Dermis blood vessel endothelial cell (primary cell): ENCODE measurements around the gene ZNF232. TPM values are rescaled to one million over a fixed set of nuclear protein-coding genes. Genes with fewer than 3 reads are reported as not detected.
"Not testable (repeated sequence)": the region's sequence is repeated elsewhere in the genome, so short reads cannot be mapped to it uniquely, and the experiment has no call there.

Experiments used
- DNase-seq: peaks from one replicate; pipeline ENCODE4 v3.0.0; 2010
- total RNA-seq: library from RNA; depleted of rRNA; stranded (reverse); fragments of >200 nt; gene quantifications from 2 replicates; pipeline ENCODE4 v1.2.3, GENCODE V29; 2014

ZNF232 gene
- total RNA-seq, 1 donor from 2014 or later = 6.3 TPM

DNA sequence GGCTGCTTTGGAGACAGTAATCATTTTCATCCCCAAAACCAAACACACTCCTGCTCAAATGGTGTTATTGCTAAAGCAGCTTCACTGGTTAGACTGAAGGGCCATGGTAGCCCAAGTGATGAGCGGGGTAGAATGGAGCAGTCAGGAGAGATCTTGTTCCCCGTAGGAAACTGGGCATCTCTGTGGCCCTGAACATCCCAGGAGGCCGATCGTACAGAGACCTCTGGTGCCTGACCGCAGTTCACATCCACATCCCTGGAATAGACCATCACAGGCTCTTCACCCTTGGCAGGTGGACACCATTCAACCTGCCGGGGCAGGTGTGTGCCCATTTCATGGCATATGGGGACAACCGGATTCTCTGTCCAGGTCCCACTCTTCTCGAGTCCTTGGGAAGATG, 18.1 kb upstream of the ZNF232 start:
- DNase-seq = not testable (repeated sequence)

DNA sequence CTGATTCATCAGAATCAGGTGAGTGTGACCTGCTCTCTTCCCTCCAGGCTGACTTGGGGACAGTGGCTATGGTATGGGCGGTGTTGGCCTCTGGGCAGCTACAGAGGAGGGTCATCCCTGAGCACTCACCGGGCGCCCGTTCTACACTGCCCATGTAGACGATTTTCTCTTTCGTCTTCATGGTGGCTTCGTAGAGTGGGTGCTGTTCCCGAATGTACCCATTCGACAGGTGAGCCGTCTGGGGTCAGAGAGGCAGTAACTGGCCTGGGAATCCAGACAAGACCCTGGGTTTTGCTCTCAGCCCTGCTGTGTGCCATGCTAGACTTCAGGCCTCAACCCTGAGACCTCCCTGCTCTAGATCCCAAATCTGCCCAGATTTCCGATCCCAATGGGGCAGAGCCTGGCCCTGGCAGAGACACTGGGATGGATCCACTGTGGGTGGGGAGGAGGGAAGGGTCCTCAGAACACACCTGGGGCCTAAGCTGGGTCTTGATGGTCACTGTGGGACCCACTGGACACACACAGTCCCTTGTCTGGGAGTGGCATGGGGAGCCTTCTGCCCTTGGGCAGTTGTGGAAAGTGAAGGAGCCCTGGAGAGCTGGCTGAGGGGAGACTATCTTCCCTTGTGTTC, 17.3 kb upstream of the ZNF232 start:
- DNase-seq = no peak

DNA sequence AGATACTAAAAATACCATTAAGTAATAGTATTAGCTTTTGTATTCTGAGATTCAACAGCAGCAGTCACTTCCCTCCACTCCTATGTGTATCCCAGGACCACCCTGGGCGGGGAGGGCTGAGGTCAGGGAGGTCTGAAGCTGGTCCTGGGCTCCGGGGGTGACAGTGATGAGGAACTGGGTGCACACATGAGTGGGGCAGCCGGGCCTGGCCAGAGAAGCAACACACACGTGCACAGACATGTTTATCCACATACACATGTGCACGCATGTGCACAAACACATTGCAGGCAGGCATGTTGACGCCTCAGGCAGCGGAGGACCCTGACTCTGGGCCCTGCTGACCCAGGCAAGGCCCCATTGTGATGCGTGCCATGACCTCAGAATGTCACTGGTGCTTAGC, 16.7 kb upstream of the ZNF232 start:
- not testable (repeated sequence) for DNase-seq

DNA sequence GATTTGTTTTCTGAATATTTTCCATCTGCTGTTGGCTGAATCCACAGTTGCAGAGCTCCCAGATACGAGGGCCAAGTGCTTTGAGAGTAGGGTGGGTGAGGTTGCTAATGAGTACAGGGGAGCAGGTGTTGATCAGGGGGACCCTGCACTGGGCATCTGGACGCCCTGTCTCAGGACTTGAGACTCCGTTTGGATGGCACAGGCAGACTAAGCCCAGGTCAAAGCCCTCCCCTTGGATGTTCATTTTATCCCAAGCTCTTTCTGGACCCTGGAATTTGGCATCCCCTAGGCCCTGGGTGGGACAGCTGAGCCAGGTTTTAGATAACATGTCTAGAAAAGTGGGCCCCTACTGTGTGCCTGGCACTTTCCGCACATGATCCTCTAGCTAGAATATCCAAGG, 16.2 kb upstream of the ZNF232 start:
- no peak for DNase-seq

DNA sequence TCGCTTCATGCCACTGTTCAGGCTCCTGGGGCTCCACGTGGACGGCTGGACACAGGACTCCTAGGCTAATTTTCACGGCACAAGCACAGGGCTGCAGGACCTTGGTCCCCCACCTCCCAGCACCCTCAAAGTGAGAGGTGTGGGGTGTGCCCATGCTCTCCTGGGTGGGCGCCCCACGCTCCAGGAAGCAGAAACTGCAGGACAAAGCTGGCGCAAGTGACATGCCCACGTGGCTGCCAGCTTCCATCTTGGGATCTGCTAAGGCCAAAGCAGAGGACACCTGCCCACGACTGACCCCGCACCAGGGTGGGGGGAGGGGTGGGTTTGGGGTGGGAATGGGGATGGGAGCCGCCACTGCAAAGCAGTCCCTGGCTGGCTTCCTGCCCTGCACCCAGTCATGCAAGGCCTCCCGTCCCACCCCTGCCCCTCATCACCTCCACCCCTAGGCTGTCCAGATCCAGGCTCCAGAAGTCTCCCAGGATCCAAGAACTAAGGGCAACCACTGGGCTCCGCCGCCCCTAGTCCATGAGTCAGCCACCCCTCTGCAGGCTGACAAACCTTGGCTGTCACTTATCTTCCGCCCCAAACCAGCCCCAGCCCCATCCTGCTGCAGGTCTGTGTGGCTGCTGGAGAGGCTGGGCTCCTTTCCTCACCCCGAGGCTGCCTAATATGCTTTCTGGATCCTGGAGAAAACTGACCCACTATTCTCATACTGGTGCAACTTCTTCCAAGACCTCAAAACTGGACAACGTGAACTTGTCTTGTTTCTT, 15.2 kb upstream of the ZNF232 start:
- DNase-seq = no peak

DNA sequence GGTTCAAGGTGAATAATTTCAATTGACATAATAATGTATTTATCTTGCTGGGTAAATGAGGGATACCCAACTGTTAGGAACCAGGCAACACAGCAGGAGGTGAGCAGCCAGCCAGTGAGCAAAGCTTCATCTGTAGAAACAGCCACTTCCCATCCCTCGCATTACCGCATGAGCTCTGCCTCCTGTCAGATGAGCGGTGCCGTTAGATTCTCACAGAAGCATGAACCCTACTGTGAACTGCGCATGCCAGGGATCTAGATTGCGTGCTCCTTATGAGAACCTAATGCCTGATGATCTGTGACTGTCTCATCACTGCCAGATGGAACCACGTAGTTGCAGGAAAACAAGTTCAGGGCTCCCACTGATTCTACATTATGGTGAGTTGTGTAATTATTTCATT, 13.2 kb upstream of the ZNF232 start:
- not testable (repeated sequence) for DNase-seq

DNA sequence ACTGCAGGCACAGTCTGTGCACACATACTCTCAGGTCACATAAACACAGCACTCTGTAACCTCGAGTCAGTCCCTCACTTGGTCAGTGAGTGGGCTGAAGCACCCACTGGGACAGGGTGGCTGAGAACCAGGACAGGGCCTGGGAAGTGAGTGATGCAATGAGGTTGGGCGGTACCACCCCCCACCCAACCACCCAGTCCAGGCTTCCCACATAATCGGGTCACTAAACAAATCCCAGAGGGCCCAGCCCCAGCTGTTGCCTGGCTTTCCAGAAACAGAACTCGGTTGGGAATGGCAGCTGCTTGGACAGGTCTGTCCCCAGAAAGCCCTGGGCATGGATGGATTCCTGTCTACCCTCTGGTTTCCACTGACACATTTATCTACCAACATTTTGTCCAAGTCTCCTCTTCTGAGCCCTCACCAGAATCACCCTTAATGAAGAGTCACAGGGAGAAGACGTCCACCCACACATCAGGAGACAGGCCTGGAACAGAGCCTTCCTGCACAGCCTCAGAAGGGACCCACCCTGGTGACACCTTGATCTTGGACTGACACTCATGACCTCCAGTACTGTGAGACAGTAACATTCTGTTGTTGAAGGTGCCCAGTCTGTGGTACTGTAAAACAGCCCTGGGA, 12.6 kb upstream of the ZNF232 start:
- DNase-seq = not testable (repeated sequence)

DNA sequence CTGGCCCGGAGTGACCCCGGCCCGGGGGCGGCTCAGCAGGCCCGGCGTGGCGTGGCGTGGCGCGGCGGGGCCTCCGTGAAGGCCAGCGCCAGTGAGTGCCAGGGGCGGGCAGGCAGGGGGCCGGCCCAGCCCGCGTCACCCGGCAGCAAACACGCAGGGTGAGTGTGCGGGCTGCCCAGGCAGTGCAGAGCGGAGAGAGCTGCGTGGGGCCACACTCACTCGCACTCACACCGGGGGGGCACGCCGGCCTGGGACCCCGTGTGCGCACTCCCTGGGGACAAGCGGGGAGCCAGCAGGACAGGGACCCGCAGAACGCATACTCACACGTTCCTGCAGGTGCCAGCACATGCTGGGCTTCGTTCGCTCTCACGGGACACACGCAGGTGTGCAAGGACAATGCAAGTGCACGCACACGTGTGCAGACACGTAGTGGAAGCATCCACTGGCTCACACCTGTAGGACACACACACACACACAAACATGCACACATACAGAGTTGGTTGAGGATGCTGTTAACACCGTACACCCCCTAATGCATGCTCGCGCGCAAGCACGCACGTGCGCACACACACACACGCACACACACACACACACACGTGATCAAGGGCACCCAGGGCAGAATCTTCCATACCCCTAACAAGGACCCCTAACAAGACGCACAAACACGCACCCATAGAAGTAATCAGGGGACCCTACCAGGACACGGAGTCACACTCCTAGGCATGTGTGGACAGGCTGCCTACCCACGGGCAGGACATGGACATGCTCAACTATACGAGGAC, 11.9 kb upstream of the ZNF232 start:
- no peak for DNase-seq

DNA sequence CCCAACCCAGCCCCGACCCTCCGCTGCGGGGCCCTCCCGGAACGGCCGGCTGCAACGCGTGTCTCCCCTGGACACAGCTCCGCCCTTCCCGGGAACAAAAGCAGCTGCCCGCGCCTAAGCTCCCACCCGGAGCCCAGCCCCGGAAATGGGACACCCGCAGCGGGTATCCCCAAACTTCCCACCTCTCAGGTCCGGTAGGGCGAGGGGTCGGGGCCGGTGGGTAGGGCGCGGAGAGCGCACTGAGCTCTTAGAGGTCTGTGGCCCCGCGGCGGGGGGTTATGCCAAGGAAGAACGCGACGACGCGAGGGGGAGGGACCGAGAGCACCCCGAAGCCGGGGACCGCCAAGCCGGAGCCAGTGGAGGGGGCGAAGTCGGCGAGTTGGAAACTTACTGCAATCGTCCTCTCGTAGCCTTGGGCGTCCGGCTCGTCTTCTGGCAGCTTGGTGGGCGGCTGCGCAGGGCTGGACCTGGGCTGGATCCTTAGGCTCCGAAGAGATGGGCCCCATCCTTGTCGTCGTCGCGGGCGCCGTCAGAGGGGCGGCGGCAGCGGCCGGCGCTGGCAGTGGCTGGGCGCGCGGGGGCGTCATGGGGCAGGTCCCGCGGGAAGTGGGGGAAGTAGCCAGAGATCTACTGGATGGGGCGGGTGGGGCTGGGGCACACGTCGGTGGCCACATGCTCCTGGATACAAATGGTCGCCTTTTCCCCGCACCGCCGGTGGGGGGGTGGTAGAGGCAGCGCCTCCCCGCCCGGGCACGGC, 11.1 kb upstream of the ZNF232 start:
- no peak for DNase-seq

DNA sequence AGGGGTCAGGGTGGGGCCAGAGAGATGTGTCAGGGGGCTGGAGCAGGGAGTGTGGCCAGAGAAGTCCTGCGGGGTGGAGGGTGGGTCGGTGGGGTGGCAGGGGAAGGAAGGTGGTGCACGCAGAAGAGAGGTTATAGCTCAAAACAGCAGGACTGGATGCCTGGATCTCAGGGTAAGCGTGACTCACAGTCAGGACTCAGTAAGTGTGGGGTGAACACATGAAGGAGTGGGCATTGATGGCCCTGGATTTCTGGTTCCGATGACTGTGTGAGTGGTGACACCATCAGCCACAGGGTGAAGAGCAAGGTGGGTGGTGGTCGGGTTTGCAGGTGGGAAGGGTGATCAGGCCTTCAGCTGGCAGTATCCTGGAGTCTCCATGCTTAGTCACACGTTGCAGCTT, 10.4 kb upstream of the ZNF232 start:
- DNase-seq = not testable (repeated sequence)

DNA sequence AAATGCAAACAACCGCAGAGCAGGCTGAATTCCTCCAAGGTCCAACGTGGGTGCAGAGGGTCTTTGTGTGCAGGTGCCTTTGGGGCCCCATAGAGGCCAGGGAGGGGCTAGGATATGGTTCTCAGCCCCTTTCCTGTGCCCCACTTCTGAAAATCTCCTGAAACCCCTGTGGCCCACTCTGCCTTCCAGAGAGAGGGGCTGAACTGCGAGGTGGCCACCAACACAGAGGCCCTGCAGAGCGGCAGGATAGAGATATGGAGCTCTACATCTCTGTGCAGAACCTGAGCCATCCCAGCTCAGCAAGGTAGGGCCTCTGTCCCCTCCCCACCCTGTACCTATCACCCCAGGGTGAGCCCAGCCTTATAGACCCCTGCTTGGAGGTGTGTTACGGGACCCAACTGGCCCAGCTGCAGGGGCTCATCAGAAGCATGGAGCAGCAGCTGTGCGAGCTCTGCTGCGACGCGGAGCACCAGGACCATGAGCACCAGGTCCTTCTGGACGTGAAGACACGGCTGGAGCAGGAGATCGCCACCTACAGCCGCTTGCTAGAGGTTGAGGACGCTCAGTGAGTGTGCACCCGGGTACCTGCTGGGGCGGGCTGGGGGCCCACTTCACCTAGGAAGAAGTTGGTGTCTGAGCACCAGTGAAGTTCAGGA, 9.6 kb upstream of the ZNF232 start:
- DNase-seq = no peak

DNA sequence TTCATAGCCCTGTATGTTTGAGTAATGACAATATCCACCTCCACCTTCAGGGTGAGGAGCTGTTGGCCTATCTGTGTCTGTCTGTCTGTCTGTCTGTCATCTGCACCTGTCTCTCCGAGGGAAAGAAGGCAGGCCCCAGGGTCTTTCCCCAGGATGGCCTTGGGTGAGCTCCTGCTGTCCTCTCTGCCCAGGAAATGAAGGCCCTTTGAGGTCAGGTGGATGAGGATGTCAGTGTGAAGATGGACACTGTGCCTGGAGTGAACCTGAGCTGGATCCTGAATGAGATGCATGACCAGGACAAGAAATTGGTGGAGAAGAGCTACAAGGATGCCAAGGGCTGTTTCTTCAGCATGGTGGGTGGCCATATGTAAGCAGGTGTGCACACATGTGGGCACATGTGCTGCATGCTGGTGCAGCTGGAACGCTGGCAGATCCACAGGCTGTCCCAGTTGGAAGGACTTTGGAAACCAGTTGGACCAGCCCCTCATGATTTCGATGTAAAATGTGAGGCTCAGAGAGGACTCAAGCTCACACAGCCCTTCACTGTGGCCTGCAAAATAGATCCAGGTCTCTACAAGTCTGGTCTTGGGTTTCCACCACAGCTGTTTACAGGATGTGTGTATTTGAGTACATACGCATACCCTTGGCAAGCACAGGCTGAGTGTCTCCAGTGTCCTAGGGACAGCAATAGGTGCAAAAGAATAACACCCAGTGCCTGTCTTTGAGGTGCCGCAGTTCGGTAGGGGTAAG, 8.9 kb upstream of the ZNF232 start:
- DNase-seq = not testable (repeated sequence)

DNA sequence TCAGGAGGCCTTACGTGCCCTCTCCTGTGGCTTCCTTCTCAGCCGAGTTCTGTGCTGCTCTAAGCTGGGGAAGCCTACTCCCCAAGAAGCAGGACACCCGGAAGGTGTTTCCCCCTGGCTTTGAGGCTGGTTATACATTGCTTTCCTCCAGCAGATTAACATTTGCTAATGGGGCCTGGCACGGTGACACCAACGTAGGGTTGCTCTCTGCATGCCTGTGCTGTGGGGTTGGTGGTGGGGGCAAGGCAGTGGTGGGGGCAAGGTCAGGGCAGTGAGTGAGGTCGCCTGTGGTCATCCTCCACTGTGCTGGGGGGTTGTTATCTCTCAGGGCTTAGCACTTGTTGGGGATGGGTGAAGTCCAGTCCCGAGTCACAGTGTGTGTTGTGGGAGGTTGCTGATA, 8.4 kb upstream of the ZNF232 start:
- DNase-seq = no peak

DNA sequence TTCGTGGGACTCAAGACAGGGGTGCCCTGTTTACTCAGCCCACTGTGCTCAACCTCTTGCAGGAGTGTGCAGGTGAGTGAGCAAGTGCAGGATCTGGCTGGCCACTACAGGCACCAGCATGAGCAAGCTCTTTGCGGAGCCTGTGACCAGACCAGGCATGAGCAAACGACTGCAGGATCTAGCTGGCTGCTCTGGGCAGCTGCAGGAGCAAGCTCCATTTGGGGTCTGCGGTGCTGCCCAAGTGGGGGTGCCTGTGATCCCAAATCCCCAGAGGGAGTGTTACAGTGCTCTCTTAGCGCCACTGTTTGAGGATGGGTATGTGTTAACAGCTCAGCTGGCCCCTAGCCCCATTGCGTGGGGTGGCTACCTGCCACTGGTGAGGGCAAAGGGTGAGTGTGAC, 6.5 kb upstream of the ZNF232 start:
- DNase-seq = no peak

DNA sequence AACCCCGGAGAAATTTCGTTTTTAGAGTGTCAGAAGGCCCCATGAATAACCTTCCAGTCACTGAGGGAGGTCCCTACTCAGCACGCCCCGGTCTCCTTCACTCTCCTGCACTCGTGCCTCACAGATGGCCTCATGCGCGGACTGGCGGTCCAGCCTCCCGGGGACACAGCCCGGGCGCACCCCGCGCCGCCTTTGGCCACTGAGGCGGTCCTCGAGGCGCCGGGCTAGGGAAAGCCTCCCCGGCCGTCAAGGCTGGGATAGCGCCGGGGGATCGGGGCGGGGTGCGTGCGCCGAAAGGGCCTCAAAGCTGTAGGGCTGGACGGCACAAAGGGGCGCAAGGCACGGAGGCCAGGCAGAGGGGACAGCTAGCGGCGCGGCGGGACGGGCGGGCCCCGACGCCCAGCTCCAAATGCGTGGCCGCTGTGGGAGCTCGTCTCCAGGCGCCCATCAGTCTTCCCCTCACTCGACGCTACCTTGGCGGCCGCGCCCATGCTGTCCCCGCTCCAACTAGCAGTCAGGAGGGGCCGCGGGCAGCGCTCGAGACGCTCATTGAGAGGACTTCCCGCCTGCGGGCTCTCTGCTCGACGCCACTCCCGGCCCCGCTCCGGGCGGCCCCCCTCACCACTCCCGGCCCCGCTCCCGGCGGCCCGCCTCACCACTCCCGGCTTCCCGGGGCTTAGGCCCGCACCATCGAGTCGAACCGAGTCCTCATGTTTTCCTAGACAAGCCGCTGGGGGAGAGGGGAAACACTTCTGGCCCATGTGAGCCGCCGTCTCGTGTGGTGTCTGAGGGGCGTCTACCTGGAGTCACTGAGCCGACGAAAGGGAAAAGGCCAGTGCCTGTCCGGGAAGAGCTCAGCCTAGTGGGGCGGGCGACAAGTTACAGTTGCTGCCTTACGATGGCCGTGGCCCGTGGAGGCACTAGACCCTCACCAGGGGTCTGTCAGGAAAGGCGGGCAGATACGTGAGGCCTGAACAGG, 4.3 kb upstream of the ZNF232 start, which contains the start of gene USP6:
USP6 (plus strand) TSS at position 360 of the 979 bp plus-strand sequence. CDS start 14,336 bp downstream, outside the sequence.
- no peak for DNase-seq

DNA sequence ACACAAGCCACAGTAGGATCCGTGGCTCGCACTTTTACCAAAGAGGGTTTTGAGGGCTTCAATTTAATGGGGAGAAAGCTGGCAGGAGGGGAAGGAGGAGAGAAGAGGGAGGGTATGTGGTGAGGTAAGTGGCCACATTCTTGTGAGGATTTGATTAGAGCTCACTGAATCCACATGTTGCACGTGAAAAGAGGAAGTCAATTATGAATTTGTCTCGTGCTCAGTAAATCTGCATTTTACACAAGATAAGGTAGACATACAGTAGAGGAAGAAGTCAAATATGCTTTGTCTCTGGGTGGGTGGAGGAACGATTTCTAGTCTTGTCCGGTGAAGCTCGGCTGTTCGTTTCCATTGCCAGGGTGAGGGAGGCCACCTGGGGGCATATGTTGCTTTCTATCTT, 862 bp downstream of the ZNF232 start:
- DNase-seq = peak; percentile 16

DNA sequence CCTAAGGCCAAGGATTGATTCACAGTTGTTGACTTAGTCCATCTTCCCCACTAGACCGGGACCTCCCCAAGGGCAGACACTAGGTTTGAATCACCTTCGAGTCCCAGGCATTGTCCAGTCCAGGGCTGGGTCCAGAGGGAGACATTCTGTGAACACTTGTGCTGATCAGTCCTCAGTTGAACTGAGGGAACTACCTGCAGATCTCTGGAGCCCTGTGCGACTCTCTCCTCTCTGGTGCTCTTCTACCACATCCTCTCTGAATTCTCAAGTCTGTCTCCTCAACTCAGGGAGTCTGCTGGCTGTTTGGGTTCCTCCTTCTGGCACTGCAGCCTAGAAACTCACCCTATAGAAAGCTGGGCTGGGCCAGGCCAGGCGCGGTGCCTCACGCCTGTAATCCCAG, 10.8 kb downstream of the ZNF232 start:
- DNase-seq = no peak

DNA sequence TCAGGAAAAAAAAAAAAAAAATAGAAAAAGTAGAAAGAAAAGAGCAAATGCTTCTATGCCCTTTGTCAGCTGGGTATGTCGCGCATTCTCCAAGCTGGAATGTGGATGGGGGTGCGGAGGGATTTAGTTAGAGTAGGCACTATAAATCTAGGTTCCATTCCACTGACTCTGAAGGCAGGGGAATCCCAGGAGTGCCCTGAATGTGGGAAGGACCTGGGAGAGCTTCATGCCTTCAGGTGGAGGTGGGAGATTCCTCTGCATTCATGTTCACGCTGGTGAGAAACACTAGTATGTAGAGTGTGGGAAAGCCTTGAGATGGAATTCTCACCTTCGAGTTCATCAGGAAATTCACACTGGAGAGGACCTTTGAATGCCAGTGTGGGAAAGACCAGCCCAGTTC, 12.4 kb downstream of the ZNF232 start:
- no peak for DNase-seq

DNA sequence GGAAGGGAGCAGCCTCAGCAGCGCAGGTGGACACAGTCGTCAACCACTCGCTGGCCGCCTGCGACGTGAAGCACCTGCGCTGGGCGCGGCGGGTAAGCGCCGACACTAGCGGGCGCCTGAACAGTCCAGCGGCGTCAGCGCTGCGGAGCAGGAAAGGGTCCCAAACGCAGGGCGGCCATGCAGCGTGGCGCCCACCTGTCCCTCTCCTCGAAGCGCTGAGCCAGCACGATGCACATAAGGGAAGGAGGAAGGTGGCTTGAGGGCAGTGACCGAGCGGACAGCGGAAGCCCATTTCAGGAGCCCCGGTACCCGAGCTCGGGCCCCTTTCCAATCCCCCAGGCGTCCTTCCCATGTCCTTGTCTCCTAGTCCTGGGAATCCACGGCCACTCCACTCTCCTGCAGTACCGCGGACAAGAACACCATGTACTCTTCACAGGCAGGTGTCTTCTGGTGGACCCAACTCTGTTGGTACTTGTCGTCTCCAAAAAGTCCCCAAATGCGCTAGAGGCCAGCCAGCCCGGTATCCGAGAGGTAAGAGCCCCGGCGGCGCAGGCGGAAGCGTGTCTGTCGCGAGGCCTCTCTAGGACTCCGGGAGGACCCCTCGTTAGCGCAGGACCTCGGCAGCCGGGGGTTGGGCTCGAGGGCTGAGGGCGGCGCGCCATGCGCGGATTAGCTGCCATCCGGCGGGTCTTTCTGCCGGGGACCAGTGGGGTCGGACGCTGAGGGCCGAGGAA, 14.4 kb downstream of the ZNF232 start:
- DNase-seq = no peak
